GM21515 (cell line): Measurements from ENCODE around the gene PEPD.

Source experiments
- ATAC-seq: cut with Tn5 transposase; IDR thresholded peaks from one replicate; pipeline ENCODE4 v1.9.1; 2021; ENCODE audit not compliant: unreplicated experiment

The PEPD gene

GRCh38 chr19:33388725-33389420, 132.7 kb downstream of the PEPD start:
- ATAC-seq: no peak

- no peak for ATAC-seq
Measured at GRCh38 chr19:33388231-33388724, 133.3 kb downstream of the PEPD start.

GRCh38 chr19:33387351-33388230, 134.0 kb downstream of the PEPD start:
- no peak for ATAC-seq

GRCh38 chr19:33386361-33386858, 135.2 kb downstream of the PEPD start:
- no peak for ATAC-seq

GRCh38 chr19:33385956-33386355, 135.6 kb downstream of the PEPD start:
- ATAC-seq: no peak

- ATAC-seq: no peak
Measured at GRCh38 chr19:33384983-33385382, 136.6 kb downstream of the PEPD start.

GRCh38 chr19:33383720-33384292, 137.8 kb downstream of the PEPD start:
- ATAC-seq: no peak

- ATAC-seq: no peak
Measured at GRCh38 chr19:33382982-33383381, 138.6 kb downstream of the PEPD start.

GRCh38 chr19:33382006-33382405, 139.6 kb downstream of the PEPD start:
- no peak for ATAC-seq

GRCh38 chr19:33381101-33381500, 140.5 kb downstream of the PEPD start:
- ATAC-seq: no peak

GRCh38 chr19:33379151-33379829, 142.3 kb downstream of the PEPD start:
- ATAC-seq: no peak

- no peak for ATAC-seq
Measured at GRCh38 chr19:33377586-33378475, 143.8 kb downstream of the PEPD start.

- no peak for ATAC-seq
Measured at GRCh38 chr19:33376941-33377557, 144.5 kb downstream of the PEPD start.

GRCh38 chr19:33376423-33376822, 145.2 kb downstream of the PEPD start:
- no peak for ATAC-seq

GRCh38 chr19:33375837-33376159, 145.8 kb downstream of the PEPD start:
- ATAC-seq: no peak

GRCh38 chr19:33375156-33375836, 146.3 kb downstream of the PEPD start:
- no peak for ATAC-seq

GRCh38 chr19:33374236-33374714, 147.3 kb downstream of the PEPD start:
- ATAC-seq: no peak

- ATAC-seq: peak; percentile 86
Measured at GRCh38 chr19:33373453-33374235, 147.9 kb downstream of the PEPD start, which contains the start of gene CEBPG. TSS of gene CEBPG (plus strand) at chr19:33373709. CDS start at chr19:33379240, 5,531 bp downstream.
